GM21528 (cell line): ENCODE results near the gene ABAT.
"Not testable (repeated sequence)": the region's sequence is repeated elsewhere in the genome, so short reads cannot be mapped to it uniquely, and the experiment has no call there.

Experiments
- ATAC-seq: cut with Tn5 transposase; IDR thresholded peaks from one replicate; pipeline ENCODE4 v1.9.1; 2021; ENCODE audit warnings: mild to moderate bottlenecking, moderate library complexity; ENCODE audit not compliant: unreplicated experiment, low FRiP score

ABAT gene

DNA sequence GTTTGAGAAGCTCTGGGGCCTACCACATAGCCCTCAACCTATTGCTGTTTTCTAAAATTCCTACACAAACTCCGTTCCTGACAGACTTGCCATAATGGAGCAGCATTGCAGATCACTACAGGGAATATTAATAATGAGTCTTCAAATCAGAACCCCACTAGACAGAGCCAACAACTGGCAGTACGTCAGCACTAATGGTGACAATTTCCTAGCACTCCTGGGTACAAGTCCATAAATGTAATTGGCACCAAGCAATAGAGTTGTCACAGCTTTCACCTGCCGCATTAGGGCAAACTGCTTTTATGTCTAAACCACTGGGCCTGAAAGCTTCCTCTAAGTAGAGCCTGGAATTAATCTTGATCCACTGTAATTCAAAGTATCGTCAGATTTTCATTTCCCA, 25.5 kb upstream of the ABAT start:
- ATAC-seq = no peak

DNA sequence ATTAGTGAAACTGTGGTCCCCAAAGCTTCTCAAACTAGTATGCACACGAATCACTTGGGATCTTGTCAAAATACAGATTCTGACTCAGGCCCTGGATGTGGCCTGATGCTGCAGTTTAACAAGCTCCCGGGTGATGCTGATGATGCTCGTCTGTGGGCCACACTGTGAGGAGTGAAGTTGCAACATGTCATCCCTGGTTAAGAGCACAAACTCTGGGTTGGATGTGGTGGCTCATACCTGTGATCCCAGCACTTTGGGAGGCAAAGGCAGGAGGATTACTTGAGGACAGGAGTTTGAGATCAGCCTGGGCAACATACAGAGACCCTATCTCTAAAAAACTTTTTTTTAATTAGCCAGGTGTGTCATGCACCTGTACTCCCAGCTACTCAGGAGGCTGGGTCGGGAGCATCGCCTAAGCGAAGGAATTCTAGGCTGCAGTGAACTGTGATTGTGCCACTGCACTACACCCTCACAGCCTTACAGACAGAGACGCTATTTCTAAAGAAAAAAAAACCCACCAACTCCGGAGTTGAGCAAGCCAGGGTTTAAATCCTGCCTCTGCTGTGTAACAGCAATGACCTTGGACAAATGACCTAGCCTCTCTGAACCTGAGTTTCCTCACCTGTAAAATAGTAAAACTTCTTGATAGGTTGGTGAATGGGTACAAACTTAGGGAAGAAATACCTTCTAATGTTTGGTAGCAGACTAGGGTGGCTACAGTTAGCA, 24.4 kb upstream of the ABAT start:
- ATAC-seq = no peak

DNA sequence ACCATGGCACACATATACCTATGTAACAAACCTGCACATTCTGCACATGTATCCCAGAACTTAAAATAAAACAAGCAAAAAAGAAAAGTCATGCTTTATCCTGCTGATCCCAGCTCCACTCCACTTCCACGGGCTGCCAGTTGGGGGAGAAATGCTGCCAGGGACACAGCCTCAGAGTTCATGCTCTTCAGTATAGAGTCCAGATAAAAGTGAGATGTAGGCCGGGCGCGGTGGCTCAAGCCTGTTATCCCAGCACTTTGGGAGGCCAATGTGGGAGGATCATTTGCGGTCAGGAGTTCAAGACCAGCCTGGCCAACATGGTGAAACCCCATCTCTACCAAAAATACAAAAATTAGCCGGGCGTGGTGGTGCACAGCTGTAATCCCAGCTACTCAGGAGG, 22.5 kb upstream of the ABAT start:
- not testable (repeated sequence) for ATAC-seq

- ATAC-seq = peak; percentile 68
These were observed 19.2 kb upstream of the ABAT start for GRCh38 chr16:8655184-8655717.

DNA sequence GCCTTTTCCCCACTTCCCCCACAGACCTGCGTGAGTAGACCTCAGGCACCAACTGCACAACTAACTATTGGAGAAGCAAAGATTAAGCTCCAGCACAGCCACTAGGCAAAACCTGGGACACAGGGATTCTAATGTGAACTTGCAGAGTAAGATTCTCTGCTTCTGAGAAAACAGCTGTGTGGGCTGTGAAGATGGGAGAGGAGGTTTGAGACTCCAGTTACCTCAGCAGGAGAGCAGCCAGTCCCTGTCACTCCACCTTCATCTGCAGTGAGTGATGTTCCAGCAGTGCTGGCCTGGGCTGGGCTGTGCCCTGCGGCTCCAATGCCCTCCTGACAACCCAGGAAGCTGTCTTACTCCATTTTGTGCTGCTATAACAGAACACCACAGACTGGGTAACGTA, 18.0 kb upstream of the ABAT start:
- ATAC-seq = no peak

DNA sequence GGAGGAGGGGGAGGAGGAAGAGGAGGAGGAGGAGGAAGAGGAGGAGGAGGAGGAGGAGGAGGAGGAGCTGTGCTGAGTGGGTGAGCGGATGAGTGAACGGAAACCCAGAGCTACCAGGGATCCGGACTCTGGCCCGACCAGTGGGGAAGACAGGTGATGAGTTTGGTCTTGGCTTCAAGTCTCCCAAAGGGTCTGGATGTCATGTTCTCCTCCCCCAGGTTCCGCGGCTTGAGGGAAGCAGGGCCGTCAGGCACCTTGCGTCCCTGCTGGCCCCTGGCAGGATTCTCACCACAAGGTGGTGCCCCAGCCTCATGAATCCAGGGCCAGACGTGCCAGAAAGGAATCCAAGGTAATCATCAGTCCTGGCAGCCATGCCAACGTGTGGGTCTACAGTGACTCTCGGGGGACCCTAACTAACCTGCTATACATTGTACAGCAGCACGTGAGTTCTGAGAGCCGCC, 13.5 kb upstream of the ABAT start:
- ATAC-seq = no peak

DNA sequence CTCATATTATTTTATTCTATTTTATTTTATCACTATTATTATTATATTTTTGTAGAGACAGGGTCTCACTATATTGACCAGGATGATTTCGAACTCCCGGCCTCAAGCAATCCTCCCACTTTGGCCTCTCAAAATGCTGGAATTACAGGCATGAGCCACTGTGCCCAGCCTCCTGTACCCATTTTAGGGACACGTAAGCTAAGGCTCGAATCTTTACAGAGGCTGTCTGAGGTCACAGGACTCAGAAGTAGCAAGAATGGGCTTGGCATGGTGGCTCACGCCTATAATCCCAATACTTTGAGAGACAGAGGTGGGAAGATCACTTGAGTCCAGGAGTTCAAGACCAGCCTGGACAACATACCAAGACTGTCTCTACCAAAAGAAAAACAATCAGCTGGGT, 12.7 kb upstream of the ABAT start:
- no peak for ATAC-seq

DNA sequence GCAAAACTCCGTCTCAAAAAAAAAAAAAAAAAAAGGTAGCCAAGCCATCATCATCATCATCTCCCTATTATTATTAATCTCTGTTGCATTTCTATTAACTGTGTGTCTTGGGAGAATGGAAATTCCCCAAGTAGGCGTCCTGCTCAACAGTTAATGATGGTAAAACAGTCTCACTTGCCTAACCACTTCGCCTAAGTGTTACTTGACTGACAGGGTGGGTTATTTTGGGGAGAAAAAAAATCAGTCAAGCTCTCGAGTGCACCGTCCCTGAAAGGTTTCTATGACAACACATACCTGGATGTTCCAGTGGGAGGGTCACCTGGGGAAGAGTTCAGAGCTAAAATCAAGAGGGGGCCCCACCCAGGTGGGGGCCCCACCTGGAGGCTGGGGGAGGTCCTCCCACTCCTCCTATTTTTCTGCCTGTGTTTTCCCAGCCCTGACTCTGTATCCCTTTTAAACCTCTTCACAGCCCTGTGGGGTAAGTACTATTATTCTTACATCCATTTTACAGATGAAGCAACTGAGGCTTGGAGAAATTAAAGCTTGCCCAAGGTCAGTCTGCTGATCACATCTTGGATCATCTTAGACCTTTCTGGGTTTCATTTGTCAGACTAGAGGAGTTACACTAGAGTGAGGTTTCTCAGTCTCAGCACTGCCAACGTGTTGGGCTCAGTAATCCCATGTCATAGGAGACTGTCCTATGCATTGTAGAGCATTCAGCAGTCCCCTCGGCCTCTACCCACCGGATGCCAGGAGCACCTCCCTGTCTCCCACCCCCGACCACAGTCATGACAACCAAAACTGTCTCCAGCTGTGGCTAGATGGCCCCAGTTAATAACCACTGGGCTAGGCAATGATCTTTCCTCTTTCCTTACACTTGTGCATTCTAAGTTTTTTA, 11.0 kb upstream of the ABAT start:
- no peak for ATAC-seq

DNA sequence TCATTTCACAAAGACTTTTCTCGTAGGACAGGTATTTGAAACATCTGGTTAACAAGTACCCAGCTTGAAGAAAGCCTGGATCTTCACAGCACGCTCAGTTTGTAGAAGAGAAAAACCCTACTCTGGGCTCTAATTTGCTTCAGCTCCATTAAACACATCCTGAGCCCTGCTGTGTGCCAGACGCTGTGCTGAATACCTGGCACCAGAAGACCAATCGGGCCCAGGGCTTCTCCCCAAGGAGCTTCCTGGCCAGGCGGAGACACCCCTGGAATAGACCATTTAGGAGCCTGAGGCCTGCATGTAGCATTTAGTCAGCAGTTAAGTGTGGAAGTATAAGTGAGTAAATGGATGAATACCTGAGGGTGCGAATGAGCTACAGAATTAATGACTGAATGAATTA, 8.9 kb upstream of the ABAT start:
- no peak for ATAC-seq

- ATAC-seq = no peak
These were observed 6.9 kb upstream of the ABAT start for GRCh38 chr16:8667492-8667891.

DNA sequence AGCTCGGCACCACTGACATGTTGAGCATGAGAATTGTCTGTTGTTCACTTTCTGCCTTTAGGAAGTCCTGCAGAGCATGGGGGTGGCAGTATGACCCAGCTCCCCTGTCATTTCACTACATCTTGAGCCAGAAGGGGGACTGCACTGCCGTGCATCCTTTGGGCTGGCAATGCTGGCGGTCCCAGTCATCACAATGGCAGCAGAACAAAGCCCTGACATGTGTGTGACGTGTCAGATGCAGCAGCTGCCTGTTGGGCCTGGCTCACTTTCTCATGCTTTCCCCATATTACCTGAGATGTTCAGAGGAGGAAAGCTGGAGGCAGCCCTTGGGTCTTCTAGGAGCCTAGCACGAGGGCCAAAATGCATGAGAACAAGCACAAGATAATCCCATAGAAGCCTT, 6.3 kb upstream of the ABAT start:
- no peak for ATAC-seq

- ATAC-seq = no peak
These were observed 4.9 kb upstream of the ABAT start for GRCh38 chr16:8669481-8669880.

DNA sequence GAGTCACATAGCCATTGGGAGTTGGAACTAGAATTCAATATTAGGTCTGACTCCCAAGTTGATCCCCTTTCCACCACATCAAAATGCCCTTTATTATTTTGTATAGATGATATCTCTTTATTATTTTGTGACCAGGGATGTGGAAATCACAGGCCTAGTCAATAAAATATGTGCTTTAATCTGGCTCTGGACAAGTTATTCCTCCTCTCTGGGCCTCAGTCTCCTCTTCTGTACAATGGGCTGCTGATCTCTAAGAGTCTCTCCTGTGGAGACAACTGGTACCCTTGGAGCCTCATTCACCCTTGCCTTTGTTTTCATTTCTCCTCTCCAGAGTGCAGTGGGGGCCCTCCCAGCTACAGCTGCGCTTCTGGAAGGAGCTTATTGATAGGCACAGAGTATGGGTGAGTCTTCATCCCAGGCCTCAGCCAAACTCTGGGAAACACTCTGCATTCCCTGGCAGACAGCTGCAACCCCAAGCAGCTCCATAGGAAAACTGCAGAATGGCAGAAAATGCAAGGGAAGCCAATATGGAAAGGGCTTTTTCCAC, 4.3 kb upstream of the ABAT start:
- ATAC-seq = no peak

DNA sequence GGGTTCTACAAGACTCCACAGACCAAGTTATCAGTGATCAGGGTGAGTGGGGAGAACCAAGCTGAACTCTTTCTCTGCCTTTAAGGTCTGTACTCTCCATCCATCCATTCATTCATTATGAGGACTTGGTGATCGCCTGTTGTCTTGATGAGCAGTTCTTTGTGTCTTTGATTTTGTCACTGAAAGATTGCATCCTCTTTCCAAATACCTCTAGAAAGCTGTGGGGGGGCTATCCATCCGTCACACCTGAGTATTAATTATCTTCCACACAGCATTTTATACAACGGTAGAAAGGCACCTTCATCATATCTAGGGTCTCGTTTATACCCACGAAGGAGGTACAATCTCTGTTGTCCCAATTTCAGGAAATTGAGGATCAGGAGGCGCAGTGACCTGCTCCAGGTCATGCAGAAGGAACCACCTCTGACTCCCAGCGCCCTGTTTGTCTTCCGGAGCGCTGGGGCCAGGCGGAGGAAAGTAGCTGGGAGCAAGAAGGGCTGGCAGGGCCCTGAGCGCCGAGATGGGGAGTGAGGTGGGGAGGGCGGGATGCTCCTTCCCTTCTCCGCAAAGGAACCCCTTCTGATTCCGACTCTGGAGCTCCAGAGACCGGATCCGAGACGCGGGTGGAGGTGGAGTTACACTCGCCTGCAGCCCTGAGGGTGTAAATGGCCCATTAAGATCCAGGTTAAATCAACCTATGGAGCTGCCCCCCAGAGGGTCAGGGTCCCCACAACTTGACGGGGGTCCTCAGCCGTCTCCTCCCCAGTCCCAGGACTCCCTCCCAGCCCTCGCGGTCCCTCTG, 605 bp upstream of the ABAT start:
- ATAC-seq = peak; percentile 48

GRCh38 chr16:8675183-8676159, 1.1 kb downstream of the ABAT start:
- no peak for ATAC-seq

GRCh38 chr16:8676160-8676547, 1.7 kb downstream of the ABAT start:
- no peak for ATAC-seq

GRCh38 chr16:8676737-8677375, 2.4 kb downstream of the ABAT start:
- ATAC-seq = no peak

GRCh38 chr16:8677481-8677880, 3.1 kb downstream of the ABAT start:
- no peak for ATAC-seq
